GM18507 (cell line): Measurements from ENCODE around the gene DACT3.

Experiments
- DNase-seq: peaks from one replicate; pipeline ENCODE4 v3.0.0; 2011; ENCODE audit warnings: low read depth; ENCODE audit not compliant: insufficient read length; ENCODE audit errors: extremely low spot score
- FAIRE-seq: peaks from 2 replicates; lab custom pipeline; 2011; peaks lifted over from hg19 to GRCh38; lab: Jason Lieb, UNC

Gene DACT3

GRCh38 chr19:46602392-46603194, 58.4 kb downstream of the DACT3 start:
- FAIRE-seq (no peak), DNase-seq (no peak)

- FAIRE-seq: peak; percentile 9
- DNase-seq: no peak
These were observed 59.4 kb downstream of the DACT3 start, which contains the start of gene CALM3 for GRCh38 chr19:46601318-46602224. Gene CALM3, plus strand, starts transcription at chr19:46601330. Its CDS starts 105 bp downstream, at chr19:46601435.

GRCh38 chr19:46600384-46601317, 60.3 kb downstream of the DACT3 start:
- FAIRE-seq (peak; percentile 94), DNase-seq (peak; percentile 87)

- FAIRE-seq (peak; percentile 45), DNase-seq (no peak)
These were observed 61.1 kb downstream of the DACT3 start for GRCh38 chr19:46599716-46600373.

- no peak for FAIRE-seq
These were observed 62.5 kb downstream of the DACT3 start for GRCh38 chr19:46598372-46598917.

More at GRCh38 chr19:46598372-46598917, 62.5 kb downstream of the DACT3 start:
- DNase-seq: no peak
